Thyroid gland (tissue), 4 donors: ENCODE data around the gene INPP5D. TPM values are rescaled to one million over a fixed set of nuclear protein-coding genes. Genes with fewer than 3 reads are reported as not detected.

ENCODE experiments used
- DNase-seq, 2 donors: peaks; one replicate each; pipeline ENCODE4 v3.0.0-alpha.2; 2019
- H3K27ac ChIP-seq, 3 donors: fragments of 200-600 bp; sonication (generic); 1 replicate in 2 of 3; 2 replicates in 1 of 3; pipeline ENCODE4 v1.5.1; 2016 to 2019; ENCODE audit warnings: mild to moderate bottlenecking in 1 of 3, moderate library complexity in 1 of 3
- H3K27me3 ChIP-seq: fragments of 200-600 bp; sonication (generic); one replicate; pipeline ENCODE4 v1.5.1; 2019
- H3K36me3 ChIP-seq, 2 donors: fragments of 200-600 bp; sonication (generic); one replicate each; pipeline ENCODE4 v1.5.1; 2016 to 2019
- H3K4me1 ChIP-seq, 2 donors: fragments of 200-600 bp; sonication (generic); one replicate each; pipeline ENCODE4 v1.5.1; 2017 to 2019
- H3K4me3 ChIP-seq, 3 donors: fragments of 200-600 bp; sonication (generic); replicated peaks in 1 of 3; 1 replicate in 2 of 3; 2 replicates in 1 of 3; pipeline ENCODE4 v1.5.1; 2016; ENCODE audit warnings: mild to moderate bottlenecking in 1 of 3
- H3K9me3 ChIP-seq: fragments of 200-600 bp; sonication (generic); one replicate; pipeline ENCODE4 v1.5.1; 2017
- CTCF ChIP-seq, 6 experiments: fragments of 200-600 bp in 3 of 6; fragments of 450-650 bp in 3 of 6; sonication (generic) in 3 of 6; IDR thresholded peaks; one replicate each; pipeline ENCODE4 v1.5.1; 2016 to 2019; ENCODE audit warnings: antibody characterized with exemption in 6 of 6, mild to moderate bottlenecking in 2 of 6, inconsistent platforms in 1 of 6, moderate library complexity in 1 of 6
- POLR2A ChIP-seq, 2 donors: fragments of 450-650 bp; IDR thresholded peaks; one replicate each; pipeline ENCODE4 v1.6.1; 2017; ENCODE audit warnings: antibody characterized with exemption in 2 of 2, mild to moderate bottlenecking in 2 of 2, moderate library complexity in 1 of 2
- WGBS, 2 donors: methylation state at CpG; one replicate each; pipeline ENCODE4 v1.1.5; 2017; 5-methylcytosine and 5-hydroxymethylcytosine counted together
- intact Hi-C: fragments of 100-400 bp; cut with DNase I; formaldehyde crosslinking; loops from one replicate; pipeline ENCODE4 v1.15.1; 2023
- total RNA-seq, 4 donors: library from RNA; depleted of rRNA; stranded (reverse); fragments of >200 nt; gene quantifications; one replicate each; pipeline ENCODE4 v1.2.3, GENCODE V29; 2016

Gene INPP5D
- total RNA-seq, 4 donors from 2014 or later = 7.1 to 13.4 (median 10.5) TPM

- intact Hi-C loops = no loop called here
- Histone ChIP-seq H3K36me3 (no peaks in the 10 kb centered on the region), H3K27me3 (no peaks in the 10 kb centered on the region), H3K27ac (no peak overlapping the region), H3K4me3 (no peak overlapping the region), H3K9me3 (no peaks in the 10 kb centered on the region), H3K4me1 (no peaks in the 10 kb centered on the region)
- WGBS, 2 donors = 64 to 90% methylated on average over 4 of the region's 4 CpGs
- TF ChIP-seq CTCF (IDR thresholded peaks at IDR 0.05) = no peak
- no peak for TF ChIP-seq POLR2A (IDR thresholded peaks at IDR 0.05)
- DNase-seq = no peak
Measured at GRCh38 chr2:233165543-233165894, 105.4 kb downstream of the INPP5D start.

- TF ChIP-seq POLR2A (IDR thresholded peaks at IDR 0.05) = no peak
- TF ChIP-seq CTCF (IDR thresholded peaks at IDR 0.05) = no peak
- peak; percentile 8 to 15 for DNase-seq
- Histone ChIP-seq H3K36me3 (no peaks in the 10 kb centered on the region), H3K27ac (no peak overlapping the region), H3K27me3 (no peaks in the 10 kb centered on the region), H3K4me1 (no peaks in the 10 kb centered on the region), H3K9me3 (no peaks in the 10 kb centered on the region), H3K4me3 (no peak overlapping the region)
- intact Hi-C loops = no loop called here
- 62 to 64% methylated on average over 18 to 19 of the region's 19 CpGs for WGBS, 2 donors
Measured at GRCh38 chr2:233165895-233166661, 105.9 kb downstream of the INPP5D start.

- intact Hi-C loops = no loop called here
- no peak for TF ChIP-seq CTCF (IDR thresholded peaks at IDR 0.05)
- no peak for TF ChIP-seq POLR2A (IDR thresholded peaks at IDR 0.05)
- Histone ChIP-seq H3K27ac (no peak overlapping the region), H3K4me1 (no peaks in the 10 kb centered on the region), H3K9me3 (no peaks in the 10 kb centered on the region), H3K4me3 (no peak overlapping the region), H3K27me3 (no peaks in the 10 kb centered on the region), H3K36me3 (no peaks in the 10 kb centered on the region)
- no peak for DNase-seq
- 82 to 89% methylated on average over 4 of the region's 4 CpGs for WGBS, 2 donors
Measured at GRCh38 chr2:233168445-233168844, 108.3 kb downstream of the INPP5D start.

GRCh38 chr2:233168919-233169318 is 108.8 kb downstream of the INPP5D start:
- H3K27me3 ChIP-seq = no peaks in the 10 kb centered on the region
- H3K4me3 ChIP-seq = no peak overlapping the region
- H3K27ac ChIP-seq = no peak overlapping the region
- no peaks in the 10 kb centered on the region for H3K9me3 ChIP-seq
- H3K4me1 ChIP-seq = no peaks in the 10 kb centered on the region
- no peaks in the 10 kb centered on the region for H3K36me3 ChIP-seq
- TF ChIP-seq CTCF (IDR thresholded peaks at IDR 0.05) (no peak), POLR2A (IDR thresholded peaks at IDR 0.05) (no peak)
- no peak for DNase-seq
- 83% methylated on average over 11 of the region's 11 CpGs for WGBS, 2 donors
- intact Hi-C loops = no loop called here

- WGBS, 2 donors = 95 to 96% methylated on average over 2 of the region's 2 CpGs
- intact Hi-C loops = no loop called here
- H3K4me3 ChIP-seq = no peak overlapping the region
- H3K36me3 ChIP-seq = no peaks in the 10 kb centered on the region
- no peak overlapping the region for H3K27ac ChIP-seq
- no peak for DNase-seq
- no peaks in the 10 kb centered on the region for H3K9me3 ChIP-seq
- TF ChIP-seq CTCF (IDR thresholded peaks at IDR 0.05) (no peak), POLR2A (IDR thresholded peaks at IDR 0.05) (no peak)
- H3K4me1 ChIP-seq = no peaks in the 10 kb centered on the region
- H3K27me3 ChIP-seq = no peaks in the 10 kb centered on the region
Measured at GRCh38 chr2:233171344-233171743, 111.2 kb downstream of the INPP5D start.
